GM12878 (cell line): ENCODE data around the gene CAMK4. TPM values are rescaled to one million over a fixed set of nuclear protein-coding genes. Genes with fewer than 3 reads are reported as not detected.

Source experiments
- ATAC-seq: fragments of 200-7000 bp; cut with Tn5 transposase; 3 replicates; pipeline ENCODE4 v1.9.1; 2020; ENCODE audit warnings: mild to moderate bottlenecking, moderate library complexity
- BruUV-seq: library from RNA; stranded (reverse); fragments of 400-500 nt; replicated peaks from 2 replicates; lab custom pipeline; 2021; lab: Mats Ljungman, UMichigan
- CTCF ChIA-PET: fragments of 300-600 bp; sonication (Branson Sonifier 250); formaldehyde crosslinking; extraction: SDS; loops from one replicate; lab custom pipeline; 2021; ENCODE audit warnings: inconsistent platforms; lab: Yijun Ruan, JAX
- POLR2A ChIA-PET: fragments of 350-600 bp; formaldehyde crosslinking; extraction: SDS; loops from one replicate; lab custom pipeline; 2021; ENCODE audit warnings: inconsistent platforms; lab: Charles Lee
- RAD21 ChIA-PET: fragments of 300-600 bp; sonication (Branson Sonifier 250); formaldehyde crosslinking; loops from one replicate; lab custom pipeline; 2023; ENCODE audit warnings: antibody characterized with exemption; ENCODE audit not compliant: unreplicated experiment; lab: Charles Lee
- SMC1A ChIA-PET: fragments of 300-600 bp; sonication (Branson Sonifier 250); formaldehyde crosslinking; loops from one replicate; lab custom pipeline; 2023; ENCODE audit not compliant: unreplicated experiment, uncharacterized antibody; lab: Charles Lee
- DNase-seq: peaks from one replicate; pipeline ENCODE4 v3.0.0-alpha.2; 2011; ENCODE audit warnings: low read depth, low spot score
- FAIRE-seq: peaks from 3 replicates; lab custom pipeline; 2011; peaks lifted over from hg19 to GRCh38; lab: Jason Lieb, UNC
- H2AFZ ChIP-seq: 2 replicates; pipeline ENCODE4 v1.6.0; 2011; ENCODE audit warnings: low read depth, low read length, control low read depth; ENCODE audit not compliant: control insufficient read depth
- H3K27ac ChIP-seq: 2 replicates; pipeline ENCODE4 v1.5.1; 2011; ENCODE audit warnings: control low read depth; ENCODE audit not compliant: control insufficient read depth, insufficient read depth
- H3K27me3 ChIP-seq, 2 experiments: replicated peaks in 1 of 2; 2 replicates each; pipeline versions ENCODE4 v1.6.0 to v1.6.1; 2011; ENCODE audit warnings: low read length in 1 of 2; ENCODE audit not compliant: control insufficient read depth in 2 of 2, insufficient read depth in 2 of 2
- H3K36me3 ChIP-seq, 2 experiments: 2 replicates each; pipeline ENCODE4 v1.5.1; 2011; ENCODE audit warnings: low read length in 1 of 2; ENCODE audit not compliant: control insufficient read depth in 2 of 2, insufficient read depth in 2 of 2
- H3K4me1 ChIP-seq: 2 replicates; pipeline ENCODE4 v1.6.1; 2011; ENCODE audit warnings: mild to moderate bottlenecking, low read length, moderate library complexity, mixed read lengths; ENCODE audit not compliant: control insufficient read depth, insufficient read depth
- H3K4me2 ChIP-seq: 2 replicates; pipeline ENCODE4 v1.6.0; 2011; ENCODE audit warnings: control low read depth; ENCODE audit not compliant: control insufficient read depth, insufficient read depth
- H3K4me3 ChIP-seq: fragments of 200-600 bp; sonication (generic); 2 replicates; pipeline ENCODE4 v1.5.1; 2016
- H3K79me2 ChIP-seq: 2 replicates; pipeline ENCODE4 v1.6.0; 2011; ENCODE audit warnings: low read length; ENCODE audit not compliant: control insufficient read depth, insufficient read depth
- H3K9ac ChIP-seq: 2 replicates; pipeline ENCODE4 v1.8.0; 2011; ENCODE audit warnings: low read length, control low read depth, mixed read lengths; ENCODE audit not compliant: control insufficient read depth, insufficient read depth
- H3K9me3 ChIP-seq: replicated peaks from 3 replicates; pipeline ENCODE4 v1.5.1; 2011; ENCODE audit warnings: mild to moderate bottlenecking, low read length; ENCODE audit not compliant: control insufficient read depth, insufficient read depth
- H4K20me1 ChIP-seq: 2 replicates; pipeline ENCODE4 v1.6.0; 2011; ENCODE audit not compliant: control insufficient read depth, insufficient read depth
- BCL11A ChIP-seq: IDR thresholded peaks from 2 replicates; pipeline ENCODE4 v1.6.1; 2011; ENCODE audit warnings: low read depth, low read length
- GABPA ChIP-seq: IDR thresholded peaks from 2 replicates; pipeline ENCODE4 v1.6.1; 2014; ENCODE audit warnings: antibody characterized with exemption, low read depth, mild to moderate bottlenecking, inconsistent platforms
- MTA3 ChIP-seq: IDR thresholded peaks from 2 replicates; pipeline ENCODE4 v1.6.1; 2012; ENCODE audit warnings: low read length, inconsistent platforms, borderline replicate concordance
- MYC ChIP-seq: IDR thresholded peaks from 2 replicates; pipeline ENCODE4 v1.6.1; 2011; ENCODE audit warnings: mild to moderate bottlenecking, low read length, moderate library complexity, inconsistent platforms; ENCODE audit not compliant: insufficient read depth, insufficient replicate concordance, insufficient read length, severe bottlenecking
- NFXL1 ChIP-seq: fragments of 450-650 bp; IDR thresholded peaks from 2 replicates; pipeline ENCODE4 v1.6.1; 2017; ENCODE audit warnings: antibody characterized with exemption, mild to moderate bottlenecking, borderline replicate concordance
- NRF1 ChIP-seq: conservative IDR thresholded peaks from 2 replicates; pipeline ENCODE4 v1.6.1; 2011; ENCODE audit warnings: mild to moderate bottlenecking, low read depth, low read length, improper control_type of control experiment
- PAX5 ChIP-seq: IDR thresholded peaks from 2 replicates; pipeline ENCODE4 v1.6.1; 2011; ENCODE audit warnings: low read depth, low read length, borderline replicate concordance
- PAX8 ChIP-seq: fragments of 450-650 bp; IDR thresholded peaks from 2 replicates; pipeline ENCODE4 v1.6.1; 2017; ENCODE audit warnings: mild to moderate bottlenecking, moderate library complexity
- RELA ChIP-seq: fragments of 450-650 bp; IDR thresholded peaks from 2 replicates; pipeline ENCODE4 v1.8.0; 2014; ENCODE audit warnings: borderline replicate concordance; ENCODE audit not compliant: partially characterized antibody
- SIN3A ChIP-seq: IDR thresholded peaks from 2 replicates; pipeline ENCODE4 v1.6.1; 2012; ENCODE audit warnings: low read depth, low read length, improper control_type of control experiment
- SIX5 ChIP-seq: IDR thresholded peaks from 2 replicates; pipeline ENCODE4 v1.6.1; 2011; ENCODE audit warnings: mild to moderate bottlenecking, low read depth, low read length, moderate library complexity; ENCODE audit not compliant: severe bottlenecking
- SPI1 ChIP-seq: IDR thresholded peaks from 2 replicates; pipeline ENCODE4 v1.6.1; 2011; ENCODE audit warnings: low read depth, mild to moderate bottlenecking, low read length, moderate library complexity, borderline replicate concordance; ENCODE audit not compliant: insufficient read depth
- SRF ChIP-seq, 2 experiments: IDR thresholded peaks; 2 replicates each; pipeline ENCODE4 v1.6.1; 2011; ENCODE audit warnings: low read depth in 2 of 2, low read length in 2 of 2, mild to moderate bottlenecking in 1 of 2, moderate library complexity in 1 of 2
- SUZ12 ChIP-seq: fragments of 200-600 bp; sonication (generic); IDR thresholded peaks from one replicate; pipeline ENCODE4 v1.6.1; 2018; ENCODE audit warnings: antibody characterized with exemption, mild to moderate bottlenecking; ENCODE audit not compliant: unreplicated experiment
- TCF3 ChIP-seq: IDR thresholded peaks from 2 replicates; pipeline ENCODE4 v1.6.1; 2012; ENCODE audit warnings: low read depth, mild to moderate bottlenecking, low read length, borderline replicate concordance; ENCODE audit not compliant: insufficient read depth
- ZNF217 ChIP-seq: fragments of 450-650 bp; IDR thresholded peaks from 2 replicates; pipeline ENCODE4 v1.6.1; 2017; ENCODE audit warnings: antibody characterized with exemption, mild to moderate bottlenecking
- WGBS: methylation state at CpG from one replicate; pipeline ENCODE4 v1.1.6; 2016; ENCODE audit warnings: low lambda C conversion rate; ENCODE audit not compliant: insufficient replicate concordance, insufficient coverage; ENCODE audit errors: missing lambda C conversion rate; 5-methylcytosine and 5-hydroxymethylcytosine counted together
- in situ Hi-C: fragments of 300-500 bp; cut with MboI; formaldehyde crosslinking; loops from 9 replicates; pipeline ENCODE4 v1.14.3; 2018; ENCODE audit warnings: mixed read lengths
- intact Hi-C: fragments of 100-400 bp; cut with micrococcal nuclease; formaldehyde crosslinking; loops from one replicate; pipeline ENCODE4 v1.14.2; 2022; ENCODE audit not compliant: unreplicated experiment
- polyA plus RNA-seq, 11 experiments: library from polyadenylated mRNA; depleted of rRNA in 4 of 11; unstranded in 6 of 11; stranded (reverse) in 5 of 11; fragments of >200 nt; fragmentation: Nextera tagmentation in 4 of 11; fragmentation: Illumina TruSeq in 1 of 11; extraction: Ambion mirVana in 4 of 11; extraction: Trizol in 1 of 11; gene quantifications; 1 replicate in 1 of 11; 2 replicates in 10 of 11; pipeline versions ENCODE4 v1.2.1 to v1.2.3, GENCODE V29; 2011 to 2016; ENCODE audit warnings: inconsistent platforms in 2 of 11, missing spikeins in 2 of 11, low read depth in 1 of 11
- total RNA-seq, 4 experiments: library from RNA; depleted of rRNA in 3 of 4; stranded (reverse); fragments of >200 nt in 3 of 4; fragmentation: Illumina TruSeq in 1 of 4; extraction: Trizol in 1 of 4; gene quantifications; 2 replicates each; pipeline versions ENCODE4 v1.2.1 to v1.2.3, GENCODE V29; 2013 to 2021
- TF ChIP-seq, protein P1 (sequence below): IDR thresholded peaks from 2 replicates; pipeline ENCODE4 v1.6.1; 2011; ENCODE audit warnings: low read depth, mild to moderate bottlenecking, low read length, moderate library complexity, borderline replicate concordance; ENCODE audit errors: extremely low read depth
- TF ChIP-seq, protein P2 (sequence below): fragments of 450-650 bp; IDR thresholded peaks from 2 replicates; pipeline ENCODE4 v1.6.1; 2016; ENCODE audit warnings: mild to moderate bottlenecking

CAMK4 gene
- total and polyA plus RNA-seq, 10 of the 15 experiments (the other 5 are each of a cell fraction or from before 2014, with no cell fraction given): 13.3 to 51.9 (median 35.3) TPM

DNA sequence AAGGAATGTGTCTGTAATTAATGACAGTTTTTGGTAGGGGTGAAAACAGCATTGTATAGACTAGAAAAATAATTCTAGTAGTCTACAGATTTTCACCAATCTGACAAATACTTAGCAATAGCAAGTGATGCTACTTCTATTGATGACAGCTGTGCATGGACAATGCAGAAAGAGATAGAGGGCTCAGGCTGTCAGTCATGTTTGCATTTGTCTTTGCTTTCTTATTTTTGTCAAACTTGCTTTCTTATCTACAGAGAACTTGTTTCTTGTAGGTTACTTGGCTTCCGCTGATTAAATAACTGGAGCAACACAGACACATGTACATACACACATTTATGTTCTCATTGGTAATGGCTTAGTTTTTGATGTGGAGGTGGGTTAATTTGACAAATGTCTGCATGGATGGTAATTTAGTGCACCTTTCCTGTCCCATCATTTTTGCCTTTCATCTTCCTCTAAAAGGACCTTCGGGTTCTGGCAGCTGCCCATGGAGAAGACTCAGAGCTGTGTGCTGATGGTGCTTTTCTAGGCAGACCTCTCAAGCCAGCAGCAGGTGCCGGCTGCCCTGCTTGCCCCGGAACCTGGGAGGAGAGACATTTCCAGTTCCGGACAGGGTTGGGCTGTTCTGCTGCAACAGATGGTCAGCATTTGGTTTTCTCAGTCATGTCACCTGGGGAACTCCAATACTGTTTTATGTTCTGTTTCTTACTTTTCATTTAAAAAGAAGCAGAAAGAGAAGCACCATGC is 28.8 kb downstream of the CAMK4 start:
- Histone ChIP-seq H3K27me3 (no peaks in the 10 kb centered on the region), H3K36me3 (no peaks in the 10 kb centered on the region; a peak in 1 of 4 replicates), H3K4me2 (peak overlapping the region; percentile 41), H3K9ac (peak overlapping the region; percentile 7; the same call in 1 of the 2 replicates), H3K4me1 (peaks cover 52% of the 10 kb centered on the region), H2AFZ (peak overlapping the region; percentile 74), H3K9me3 (peaks cover 8% of the 10 kb centered on the region), H3K27ac (peak overlapping the region; percentile 83), H4K20me1 (no peaks in the 10 kb centered on the region), H3K4me3 (peak overlapping the region; percentile 33; the same call in 1 of the 2 replicates), H3K79me2 (peaks cover 81% of the 10 kb centered on the region)
- ChIA-PET SMC1A (interaction anchor here (0.8 to 16.2 kb wide), 8 partner anchors 8 to 894 kb away, joined by 3 to 608 read pairs (median 5); partner anchors contain the start of gene CAMK4), RAD21 (interaction anchor here (0.9 to 15.0 kb wide), 4 partner anchors 22 to 258 kb away, joined by 3 to 443 read pairs (median 22); partner anchors contain the start of genes CAMK4 and STARD4), POLR2A (interaction anchor here (5.3 to 11.5 kb wide), 2 partner anchors 16 to 26 kb away, joined by 61 to 172 read pairs; partner anchors contain the start of gene CAMK4), CTCF (interaction anchor here (1.2 to 14.9 kb wide), 4 partner anchors 13 to 94 kb away, joined by 3 to 263 read pairs (median 21); partner anchors contain the start of gene CAMK4)
- in situ Hi-C loops (no loop called here), intact Hi-C loops (loop anchor here (1.0 kb wide), 1 partner anchor 16 kb away; no protein-coding TSS in a partner anchor)
- DNase-seq (no peak), FAIRE-seq (peak; percentile 59), ATAC-seq (peak; percentile 76)
- TSS peak; percentile 87 for BruUV-seq
- 0% methylated on average over 5 of the region's 5 CpGs for WGBS
- no peak for TF ChIP-seq MTA3
- TF ChIP-seq SPI1: peak; percentile 54; the same call in 1 of the 2 replicates
- peak; percentile 96 for TF ChIP-seq TCF3
- no peak for TF ChIP-seq ZNF217
- peak; percentile 17 for TF ChIP-seq RELA
- peak; percentile 46; the same call in 1 of the 2 replicates for TF ChIP-seq BCL11A
- peak; percentile 28 for TF ChIP-seq SIX5
- TF ChIP-seq, protein P1, sequence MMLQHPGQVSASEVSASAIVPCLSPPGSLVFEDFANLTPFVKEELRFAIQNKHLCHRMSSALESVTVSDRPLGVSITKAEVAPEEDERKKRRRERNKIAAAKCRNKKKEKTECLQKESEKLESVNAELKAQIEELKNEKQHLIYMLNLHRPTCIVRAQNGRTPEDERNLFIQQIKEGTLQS: no peak
- TF ChIP-seq SUZ12: no peak
- peak; percentile 71; the same call in 1 of the 2 replicates for TF ChIP-seq PAX5
- TF ChIP-seq PAX8: no peak
- no peak for TF ChIP-seq MYC
- TF ChIP-seq, protein P2, sequence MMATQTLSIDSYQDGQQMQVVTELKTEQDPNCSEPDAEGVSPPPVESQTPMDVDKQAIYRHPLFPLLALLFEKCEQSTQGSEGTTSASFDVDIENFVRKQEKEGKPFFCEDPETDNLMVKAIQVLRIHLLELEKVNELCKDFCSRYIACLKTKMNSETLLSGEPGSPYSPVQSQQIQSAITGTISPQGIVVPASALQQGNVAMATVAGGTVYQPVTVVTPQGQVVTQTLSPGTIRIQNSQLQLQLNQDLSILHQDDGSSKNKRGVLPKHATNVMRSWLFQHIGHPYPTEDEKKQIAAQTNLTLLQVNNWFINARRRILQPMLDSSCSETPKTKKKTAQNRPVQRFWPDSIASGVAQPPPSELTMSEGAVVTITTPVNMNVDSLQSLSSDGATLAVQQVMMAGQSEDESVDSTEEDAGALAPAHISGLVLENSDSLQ: peak; percentile 90
- TF ChIP-seq SRF (IDR thresholded peaks at IDR 0.05; ENCODE audit: low read depth in 2 of 2, low read length in 2 of 2): 0 out of 4 replicates have a peak, but pooled peaks of 1 of the 2 experiments have one; percentile 11
- TF ChIP-seq NRF1: no peak
- TF ChIP-seq SIN3A: no peak
- no peak for TF ChIP-seq NFXL1
- peak; percentile 80 for TF ChIP-seq GABPA
